GM23248 (cell line): Measurements from ENCODE around the gene ISOC2. TPM values are rescaled to one million over a fixed set of nuclear protein-coding genes. Genes with fewer than 3 reads are reported as not detected.
A peak's percentile ranks its signal among the peaks of the same experiment; 100 is the strongest.

Experiments
- DNase-seq: peaks from one replicate; pipeline ENCODE4 v3.0.0-alpha.2; 2015
- H2AFZ ChIP-seq: fragments of 200-600 bp; sonication (generic); 2 replicates; pipeline ENCODE4 v1.6.1; 2016; ENCODE audit warnings: antibody characterized with exemption
- H3F3A ChIP-seq: fragments of 200-600 bp; sonication (generic); 2 replicates; pipeline ENCODE4 v1.6.1; 2016; ENCODE audit warnings: mild to moderate bottlenecking, antibody characterized with exemption, mixed run types; ENCODE audit not compliant: insufficient read depth
- H3K27ac ChIP-seq: fragments of 200-600 bp; sonication (generic); 2 replicates; pipeline ENCODE4 v1.5.1; 2016; ENCODE audit warnings: mild to moderate bottlenecking
- H3K27me3 ChIP-seq: fragments of 200-600 bp; sonication (generic); replicated peaks from 2 replicates; pipeline ENCODE4 v1.6.1; 2016; ENCODE audit warnings: mild to moderate bottlenecking; ENCODE audit not compliant: insufficient read depth
- H3K36me3 ChIP-seq: fragments of 200-600 bp; sonication (generic); 2 replicates; pipeline ENCODE4 v1.6.1; 2016; ENCODE audit warnings: low read depth, mild to moderate bottlenecking
- H3K4me1 ChIP-seq: fragments of 200-600 bp; sonication (generic); 2 replicates; pipeline ENCODE4 v1.6.1; 2016; ENCODE audit warnings: mild to moderate bottlenecking; ENCODE audit not compliant: insufficient read depth
- H3K4me2 ChIP-seq: fragments of 200-600 bp; sonication (generic); one replicate; pipeline ENCODE4 v1.6.1; 2016; ENCODE audit warnings: mild to moderate bottlenecking; ENCODE audit not compliant: unreplicated experiment
- H3K4me3 ChIP-seq: fragments of 200-600 bp; sonication (generic); 2 replicates; pipeline ENCODE4 v1.5.1; 2016; ENCODE audit warnings: mild to moderate bottlenecking
- H3K79me2 ChIP-seq: fragments of 200-600 bp; sonication (generic); 2 replicates; pipeline ENCODE4 v1.6.1; 2016; ENCODE audit warnings: mild to moderate bottlenecking; ENCODE audit not compliant: insufficient read depth
- H3K9ac ChIP-seq: fragments of 200-600 bp; sonication (generic); 2 replicates; pipeline ENCODE4 v1.6.1; 2016; ENCODE audit warnings: mild to moderate bottlenecking
- H3K9me2 ChIP-seq: fragments of 200-600 bp; sonication (generic); 2 replicates; pipeline ENCODE4 v1.6.1; 2016; ENCODE audit warnings: mixed run types, mild to moderate bottlenecking, moderate library complexity; ENCODE audit not compliant: insufficient read depth
- H3K9me3 ChIP-seq: fragments of 200-600 bp; sonication (generic); one replicate; pipeline ENCODE4 v1.6.1; 2017; ENCODE audit warnings: low read depth
- H4K20me1 ChIP-seq: fragments of 200-600 bp; sonication (generic); 2 replicates; pipeline ENCODE4 v1.6.0; 2016; ENCODE audit not compliant: insufficient read depth
- EZH2 ChIP-seq: fragments of 200-600 bp; sonication (generic); IDR thresholded peaks from 2 replicates; pipeline ENCODE4 v1.6.1; 2018; ENCODE audit warnings: antibody characterized with exemption, mild to moderate bottlenecking; ENCODE audit not compliant: insufficient read depth, poor library complexity, severe bottlenecking
- EZH2phosphoT487 ChIP-seq: fragments of 200-600 bp; sonication (generic); IDR thresholded peaks from 2 replicates; pipeline ENCODE4 v1.6.1; 2018; ENCODE audit warnings: antibody characterized with exemption, moderate library complexity, mild to moderate bottlenecking, low read depth; ENCODE audit not compliant: insufficient read depth
- WGBS, 2 experiments: methylation state at CpG; one replicate each; pipeline ENCODE4 v1.1.6; 2015 to 2017; ENCODE audit warnings: low lambda C conversion rate in 2 of 2, low coverage in 1 of 2; ENCODE audit errors: missing lambda C conversion rate in 2 of 2; 5-methylcytosine and 5-hydroxymethylcytosine counted together
- in situ Hi-C: fragments of 300-500 bp; cut with MboI; formaldehyde crosslinking; loops from 2 replicates; pipeline ENCODE4 v1.15.0; 2020
- polyA plus RNA-seq: library from polyadenylated mRNA; unstranded; fragments of >200 nt; fragmentation: Nextera tagmentation; extraction: Ambion mirVana; gene quantifications from 2 replicates; pipeline ENCODE4 v1.2.1, GENCODE V29; 2016
- total RNA-seq: library from RNA; depleted of rRNA; stranded (reverse); fragments of >200 nt; shearing (Covaris generic); gene quantifications from 2 replicates; pipeline ENCODE4 v1.2.3, GENCODE V29; 2014

Gene ISOC2
- total and polyA plus RNA-seq, 2 experiments from 2014 or later: 34.0 to 103 TPM

DNA sequence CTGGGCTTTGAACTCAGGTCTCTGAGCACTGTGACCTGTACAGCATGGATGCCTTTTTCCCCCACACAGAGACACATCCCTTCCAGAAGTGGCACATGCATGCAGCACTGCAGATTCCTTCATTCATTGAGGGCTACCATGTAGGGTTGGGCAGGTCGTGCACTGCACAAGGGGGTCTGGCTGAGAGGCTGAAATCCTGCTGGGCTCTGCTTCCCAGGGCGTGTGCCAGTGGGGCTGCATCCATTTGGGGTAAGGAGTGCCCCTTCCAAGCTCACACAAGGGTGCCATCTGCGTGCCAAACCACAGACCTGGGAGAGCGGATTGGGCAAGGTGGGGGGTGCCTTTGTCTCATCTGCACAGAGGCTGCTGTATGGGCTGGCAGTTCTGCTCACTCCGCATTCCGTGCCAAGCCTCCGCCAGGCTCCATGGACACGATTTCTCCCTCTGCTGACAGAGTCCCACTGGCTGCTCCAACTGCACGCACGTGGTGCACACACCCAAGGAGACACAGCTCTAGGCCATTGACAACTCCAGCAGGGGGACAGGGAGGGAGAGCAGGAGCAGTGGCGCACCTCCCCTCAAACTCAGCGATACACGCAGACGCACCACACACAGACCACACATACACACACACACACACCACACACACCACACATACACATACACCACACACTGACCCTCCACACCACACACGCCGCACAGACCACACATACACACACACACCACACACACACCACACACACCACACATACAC, 13.8 kb downstream of the ISOC2 start:
- peak; percentile 82 for DNase-seq
- no peak overlapping the region for H3K4me2 ChIP-seq
- WGBS, 2 experiments: 3 to 5% methylated on average over 13 to 16 of the region's 16 CpGs
- no peak overlapping the region for H2AFZ ChIP-seq
- H3K4me3 ChIP-seq: no peak overlapping the region
- no peaks in the 10 kb centered on the region for H3K9me3 ChIP-seq
- no peaks in the 10 kb centered on the region; the same call in 1 of the 2 replicates for H3F3A ChIP-seq
- no peak overlapping the region for H3K27ac ChIP-seq
- no peaks in the 10 kb centered on the region for H3K4me1 ChIP-seq
- H3K36me3 ChIP-seq: no peaks in the 10 kb centered on the region
- peaks cover 42% of the 10 kb centered on the region for H3K27me3 ChIP-seq
- no peaks in the 10 kb centered on the region for H3K79me2 ChIP-seq
- in situ Hi-C loops: no loop called here
- no peaks in the 10 kb centered on the region for H4K20me1 ChIP-seq
- H3K9me2 ChIP-seq: no peaks in the 10 kb centered on the region
- TF ChIP-seq EZH2: no peak
- TF ChIP-seq EZH2phosphoT487: no peak
- no peak overlapping the region for H3K9ac ChIP-seq

DNA sequence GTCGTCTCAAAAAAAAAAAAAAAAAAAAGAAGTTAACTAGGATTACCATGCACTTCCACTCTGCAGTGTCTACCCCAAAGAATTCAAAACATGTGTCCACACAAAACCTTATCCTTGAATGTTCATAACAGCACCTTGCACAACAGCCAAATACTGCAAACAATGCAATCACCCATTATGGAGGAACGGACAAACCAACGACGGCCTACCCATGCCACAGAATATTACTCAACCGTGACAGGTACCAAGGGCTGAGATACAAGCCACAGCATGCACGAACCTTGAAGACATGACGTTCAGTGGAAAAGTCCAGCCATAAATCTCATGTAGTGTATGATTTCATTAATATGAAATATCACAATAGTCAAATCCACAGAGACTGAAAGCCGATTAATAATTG, 15.4 kb downstream of the ISOC2 start:
- no peaks in the 10 kb centered on the region for H3K9me2 ChIP-seq
- H3K79me2 ChIP-seq: no peaks in the 10 kb centered on the region
- no peaks in the 10 kb centered on the region for H4K20me1 ChIP-seq
- no peak overlapping the region for H3K4me2 ChIP-seq
- no peak overlapping the region for H3K4me3 ChIP-seq
- in situ Hi-C loops: no loop called here
- no peak for DNase-seq
- no peaks in the 10 kb centered on the region for H3K4me1 ChIP-seq
- H3K9me3 ChIP-seq: no peaks in the 10 kb centered on the region
- TF ChIP-seq EZH2phosphoT487 (no peak), EZH2 (no peak)
- 61 to 63% methylated on average over 7 to 8 of the region's 8 CpGs for WGBS, 2 experiments
- H2AFZ ChIP-seq: no peak overlapping the region
- H3K27ac ChIP-seq: no peak overlapping the region
- H3F3A ChIP-seq: no peaks in the 10 kb centered on the region; the same call in 1 of the 2 replicates
- no peak overlapping the region for H3K9ac ChIP-seq
- peaks cover 38% of the 10 kb centered on the region for H3K27me3 ChIP-seq
- no peaks in the 10 kb centered on the region for H3K36me3 ChIP-seq

DNA sequence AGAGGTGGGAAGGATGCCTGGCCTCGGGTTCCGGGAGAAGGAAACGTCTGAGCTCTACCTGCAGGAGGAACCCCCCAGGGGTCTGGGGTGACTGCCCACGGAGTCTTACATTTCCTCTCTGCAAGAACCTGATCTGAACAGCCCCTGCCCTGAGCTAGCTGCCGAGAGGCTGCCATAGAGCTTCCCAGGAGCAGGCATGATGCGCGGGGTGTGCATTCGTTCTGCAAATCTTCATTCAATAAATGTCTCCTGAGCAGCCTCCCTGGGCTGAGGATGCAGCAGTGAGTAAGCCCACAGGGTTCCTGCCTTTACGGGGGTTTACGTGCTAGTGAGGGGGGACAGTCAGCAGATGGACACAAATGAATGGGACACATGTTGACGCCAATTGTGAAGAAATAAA, 16.8 kb downstream of the ISOC2 start:
- 43 to 51% methylated on average over 11 of the region's 11 CpGs for WGBS, 2 experiments
- no peak overlapping the region for H3K27ac ChIP-seq
- no peak for DNase-seq
- H3K79me2 ChIP-seq: no peaks in the 10 kb centered on the region
- TF ChIP-seq EZH2phosphoT487: no peak
- no peaks in the 10 kb centered on the region; the same call in 1 of the 2 replicates for H3F3A ChIP-seq
- no peak overlapping the region for H3K9ac ChIP-seq
- H3K9me3 ChIP-seq: no peaks in the 10 kb centered on the region
- H4K20me1 ChIP-seq: no peaks in the 10 kb centered on the region
- H3K4me1 ChIP-seq: no peaks in the 10 kb centered on the region
- no peaks in the 10 kb centered on the region for H3K9me2 ChIP-seq
- no peak overlapping the region for H3K4me3 ChIP-seq
- H2AFZ ChIP-seq: no peak overlapping the region
- H3K36me3 ChIP-seq: no peaks in the 10 kb centered on the region
- H3K4me2 ChIP-seq: no peak overlapping the region
- in situ Hi-C loops: no loop called here
- H3K27me3 ChIP-seq: peaks cover 42% of the 10 kb centered on the region

DNA sequence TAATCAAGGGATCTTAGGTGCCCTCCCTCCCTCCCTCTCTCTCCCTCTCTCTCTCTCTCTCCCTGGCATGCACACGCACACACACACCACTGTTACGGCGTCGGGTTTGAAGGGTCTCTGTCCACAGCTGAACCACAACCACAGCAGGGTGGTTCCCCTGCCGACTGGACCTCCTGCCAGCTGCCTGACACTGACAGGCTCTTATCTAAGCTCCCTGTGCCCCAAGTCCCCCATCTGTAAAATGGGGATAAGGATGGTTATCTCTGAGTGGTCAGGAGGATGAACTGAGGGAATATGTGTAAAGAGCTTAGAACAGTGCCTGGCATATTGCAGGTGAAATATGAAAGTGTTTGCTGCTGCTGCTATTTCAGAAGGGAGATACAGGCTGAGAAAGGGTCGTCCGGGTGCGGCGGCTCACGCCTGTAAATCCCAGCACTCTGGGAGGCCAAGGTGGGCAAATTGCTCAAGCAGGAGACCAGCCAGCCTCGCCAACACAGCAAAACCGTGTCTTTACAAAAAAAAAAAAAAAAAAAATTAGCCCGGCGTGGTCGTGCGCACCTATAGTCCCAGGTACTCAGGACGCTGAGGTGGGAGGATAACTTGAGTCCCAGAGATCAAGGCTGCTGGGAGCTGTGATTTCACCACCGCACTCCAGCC, 17.5 kb downstream of the ISOC2 start:
- Histone ChIP-seq H3K9me2 (no peaks in the 10 kb centered on the region), H3K79me2 (no peaks in the 10 kb centered on the region), H3F3A (no peaks in the 10 kb centered on the region; the same call in 1 of the 2 replicates), H3K4me1 (no peaks in the 10 kb centered on the region), H2AFZ (no peak overlapping the region), H3K4me3 (no peak overlapping the region), H3K9ac (no peak overlapping the region), H3K27ac (no peak overlapping the region), H4K20me1 (no peaks in the 10 kb centered on the region), H3K36me3 (no peaks in the 10 kb centered on the region), H3K27me3 (peaks cover 39% of the 10 kb centered on the region), H3K4me2 (no peak overlapping the region), H3K9me3 (no peaks in the 10 kb centered on the region)
- DNase-seq: no peak
- 37 to 48% methylated on average over 17 to 18 of the region's 18 CpGs for WGBS, 2 experiments
- in situ Hi-C loops: no loop called here
- TF ChIP-seq EZH2 (peak; percentile 52), EZH2phosphoT487 (no peak)
